ENCODE data around the gene RAET1E. TPM values are rescaled to one million over a fixed set of nuclear protein-coding genes. Genes with fewer than 3 reads are reported as not detected.

Gene RAET1E
- total RNA-seq, 1 donor from 2014 or later, result not detected

DNA sequence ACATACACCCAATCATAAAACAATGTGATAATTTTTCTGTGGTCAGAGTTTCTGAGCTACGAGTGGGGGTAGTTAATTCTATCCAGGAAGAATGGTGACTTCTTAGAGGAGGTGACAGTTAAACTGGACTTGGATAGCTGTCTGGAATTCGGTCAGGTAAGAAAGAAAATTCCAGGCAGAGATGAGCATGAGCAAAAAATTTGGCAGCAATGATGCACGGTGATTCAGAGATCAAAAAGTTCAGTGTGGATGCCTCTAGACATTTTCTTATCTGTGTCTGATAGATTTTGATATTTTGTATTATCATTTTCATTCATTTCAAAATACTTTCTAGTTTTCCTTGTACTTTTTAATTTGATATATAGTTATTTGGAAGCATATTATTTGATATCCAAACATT is 12.0 kb downstream of the RAET1E start:
- no peak overlapping the region for H3K27ac Mint-ChIP-seq (ENCODE audit: unreplicated experiment)
- DNase-seq (ENCODE audit: low spot score), result no peak
- no peaks in the 10 kb centered on the region for H3K36me3 Mint-ChIP-seq (ENCODE audit: low read depth)
- TF ChIP-seq, protein P1, sequence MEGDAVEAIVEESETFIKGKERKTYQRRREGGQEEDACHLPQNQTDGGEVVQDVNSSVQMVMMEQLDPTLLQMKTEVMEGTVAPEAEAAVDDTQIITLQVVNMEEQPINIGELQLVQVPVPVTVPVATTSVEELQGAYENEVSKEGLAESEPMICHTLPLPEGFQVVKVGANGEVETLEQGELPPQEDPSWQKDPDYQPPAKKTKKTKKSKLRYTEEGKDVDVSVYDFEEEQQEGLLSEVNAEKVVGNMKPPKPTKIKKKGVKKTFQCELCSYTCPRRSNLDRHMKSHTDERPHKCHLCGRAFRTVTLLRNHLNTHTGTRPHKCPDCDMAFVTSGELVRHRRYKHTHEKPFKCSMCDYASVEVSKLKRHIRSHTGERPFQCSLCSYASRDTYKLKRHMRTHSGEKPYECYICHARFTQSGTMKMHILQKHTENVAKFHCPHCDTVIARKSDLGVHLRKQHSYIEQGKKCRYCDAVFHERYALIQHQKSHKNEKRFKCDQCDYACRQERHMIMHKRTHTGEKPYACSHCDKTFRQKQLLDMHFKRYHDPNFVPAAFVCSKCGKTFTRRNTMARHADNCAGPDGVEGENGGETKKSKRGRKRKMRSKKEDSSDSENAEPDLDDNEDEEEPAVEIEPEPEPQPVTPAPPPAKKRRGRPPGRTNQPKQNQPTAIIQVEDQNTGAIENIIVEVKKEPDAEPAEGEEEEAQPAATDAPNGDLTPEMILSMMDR (IDR thresholded peaks at IDR 0.05), result no peak
- H3K27me3 Mint-ChIP-seq (ENCODE audit: low read depth), result peaks cover under 1% of the 10 kb centered on the region
- no peaks in the 10 kb centered on the region for H3K9me3 Mint-ChIP-seq (ENCODE audit: low read depth)
- no peak overlapping the region for H3K4me3 Mint-ChIP-seq (ENCODE audit: unreplicated experiment)
- H3K4me1 Mint-ChIP-seq (ENCODE audit: low read depth), result peaks cover 13% of the 10 kb centered on the region

DNA sequence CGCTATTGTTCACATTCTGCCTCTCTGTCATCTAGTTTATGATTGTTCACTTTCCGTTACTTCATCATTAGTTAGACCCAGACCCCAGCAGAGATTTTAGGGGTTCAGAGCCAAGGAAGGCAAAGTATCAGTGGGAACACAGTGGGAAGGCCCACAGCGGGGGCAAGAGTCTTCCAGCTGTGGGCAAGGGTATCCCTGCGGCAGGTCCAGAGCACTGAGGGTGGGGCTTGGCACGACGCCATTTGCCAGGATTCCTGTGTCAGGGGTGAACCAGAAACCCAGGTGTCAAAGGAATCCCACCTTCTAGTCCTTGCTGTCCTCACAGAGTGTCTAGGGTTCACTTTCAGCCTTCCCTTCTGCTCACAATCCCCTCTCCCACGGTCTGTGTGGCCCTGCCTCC is 13.3 kb downstream of the RAET1E start:
- Mint-ChIP-seq H3K9me3 (ENCODE audit: low read depth) (no peaks in the 10 kb centered on the region), H3K27ac (ENCODE audit: unreplicated experiment) (no peak overlapping the region), H3K27me3 (ENCODE audit: low read depth) (peaks cover 2% of the 10 kb centered on the region), H3K4me1 (ENCODE audit: low read depth) (peaks cover 5% of the 10 kb centered on the region), H3K4me3 (ENCODE audit: unreplicated experiment) (no peak overlapping the region), H3K36me3 (ENCODE audit: low read depth) (no peaks in the 10 kb centered on the region)
- TF ChIP-seq, protein P1 (IDR thresholded peaks at IDR 0.05), result no peak
- no peak for DNase-seq (ENCODE audit: low spot score)

DNA sequence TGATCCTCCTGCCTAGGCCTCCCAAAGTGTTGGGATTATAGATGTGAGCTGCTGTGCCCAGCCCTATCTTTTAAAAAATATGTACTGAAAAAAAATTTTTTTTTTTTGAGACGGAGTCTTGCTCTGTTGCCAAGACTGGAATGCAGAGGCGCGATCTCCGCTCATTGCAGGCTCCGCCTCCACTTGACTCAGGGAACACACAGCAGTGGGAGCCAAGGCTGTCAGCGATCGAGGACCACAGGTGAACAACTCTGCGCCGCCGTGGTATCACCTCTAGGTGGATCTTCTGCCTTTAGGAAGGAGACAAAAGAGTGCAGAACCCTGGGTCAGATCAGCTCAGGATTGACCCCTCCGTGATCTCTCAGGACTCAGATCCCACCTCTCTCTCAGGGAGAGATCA is 13.7 kb downstream of the RAET1E start:
- no peak overlapping the region for H3K4me3 Mint-ChIP-seq (ENCODE audit: unreplicated experiment)
- peaks cover 6% of the 10 kb centered on the region for H3K27me3 Mint-ChIP-seq (ENCODE audit: low read depth)
- H3K27ac Mint-ChIP-seq (ENCODE audit: unreplicated experiment), result no peak overlapping the region
- H3K4me1 Mint-ChIP-seq (ENCODE audit: low read depth), result peaks cover 5% of the 10 kb centered on the region
- H3K9me3 Mint-ChIP-seq (ENCODE audit: low read depth), result no peaks in the 10 kb centered on the region
- TF ChIP-seq, protein P1 (IDR thresholded peaks at IDR 0.05), result no peak
- H3K36me3 Mint-ChIP-seq (ENCODE audit: low read depth), result no peaks in the 10 kb centered on the region
- no peak for DNase-seq (ENCODE audit: low spot score)

DNA sequence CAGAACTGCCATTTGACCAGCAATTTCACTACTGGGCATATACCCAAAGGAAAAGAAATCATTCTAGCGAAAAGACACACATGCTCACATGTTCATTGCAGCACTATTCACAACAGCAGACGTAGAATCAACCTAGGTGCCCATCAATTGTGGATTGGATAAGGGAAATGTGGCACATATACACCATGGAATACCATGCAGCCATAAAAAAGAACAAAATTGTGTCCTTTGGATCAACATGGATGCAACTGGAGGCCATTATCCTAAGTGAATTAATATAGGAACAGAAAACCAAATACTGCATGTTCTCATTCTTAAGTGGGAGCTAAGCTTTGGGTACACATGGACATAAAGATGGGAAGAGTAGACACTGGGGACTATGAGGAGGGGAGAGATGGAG is 16.1 kb downstream of the RAET1E start:
- peaks cover 6% of the 10 kb centered on the region for H3K27me3 Mint-ChIP-seq (ENCODE audit: low read depth)
- TF ChIP-seq, protein P1 (IDR thresholded peaks at IDR 0.05), result no peak
- H3K4me1 Mint-ChIP-seq (ENCODE audit: low read depth), result peaks cover 5% of the 10 kb centered on the region
- no peak for DNase-seq (ENCODE audit: low spot score)
- H3K9me3 Mint-ChIP-seq (ENCODE audit: low read depth), result no peaks in the 10 kb centered on the region
- peaks cover 3% of the 10 kb centered on the region for H3K36me3 Mint-ChIP-seq (ENCODE audit: low read depth)
- H3K27ac Mint-ChIP-seq (ENCODE audit: unreplicated experiment), result no peak overlapping the region
- no peak overlapping the region for H3K4me3 Mint-ChIP-seq (ENCODE audit: unreplicated experiment)

DNA sequence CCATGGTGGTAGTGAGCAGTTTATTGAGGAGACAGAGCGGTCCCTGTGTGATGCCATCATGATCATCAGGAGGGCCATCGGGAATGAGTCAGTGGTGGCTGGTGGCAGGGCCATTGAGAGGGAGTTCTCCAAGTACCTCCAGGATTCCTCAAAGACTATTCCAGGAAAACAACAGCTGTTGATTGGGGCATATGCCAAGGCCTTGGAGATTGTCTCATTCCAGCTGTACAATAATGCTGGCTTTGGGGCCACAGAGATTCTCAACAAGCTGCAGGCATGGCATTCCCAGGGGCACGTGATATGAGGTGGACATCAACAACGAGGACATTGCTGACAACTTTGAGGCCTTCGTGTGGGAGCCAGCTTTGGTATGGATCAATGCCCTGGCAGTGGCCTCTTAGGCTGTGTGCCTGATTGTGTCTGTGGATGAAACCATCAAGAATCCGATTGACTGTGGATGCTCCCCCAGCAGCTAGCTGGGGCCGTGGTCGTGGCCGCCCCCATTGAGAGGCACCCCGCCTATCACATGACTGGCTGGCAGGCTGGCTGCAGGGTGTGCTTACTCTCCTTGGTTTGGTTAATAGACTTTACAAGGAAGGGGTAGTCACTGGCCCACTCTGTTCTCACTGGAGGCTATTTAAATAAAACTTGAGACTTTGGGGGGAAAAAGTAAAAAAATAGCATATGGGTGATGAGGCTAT is 16.7 kb downstream of the RAET1E start:
- Mint-ChIP-seq H3K36me3 (ENCODE audit: low read depth) (peaks cover 3% of the 10 kb centered on the region), H3K27ac (ENCODE audit: unreplicated experiment) (no peak overlapping the region), H3K9me3 (ENCODE audit: low read depth) (no peaks in the 10 kb centered on the region), H3K4me3 (ENCODE audit: unreplicated experiment) (no peak overlapping the region), H3K27me3 (ENCODE audit: low read depth) (peaks cover 6% of the 10 kb centered on the region), H3K4me1 (ENCODE audit: low read depth) (peaks cover 5% of the 10 kb centered on the region)
- TF ChIP-seq, protein P1 (IDR thresholded peaks at IDR 0.05), result no peak
- DNase-seq (ENCODE audit: low spot score), result no peak
